ENCODE measurements around the gene CYP2R1.

DNA sequence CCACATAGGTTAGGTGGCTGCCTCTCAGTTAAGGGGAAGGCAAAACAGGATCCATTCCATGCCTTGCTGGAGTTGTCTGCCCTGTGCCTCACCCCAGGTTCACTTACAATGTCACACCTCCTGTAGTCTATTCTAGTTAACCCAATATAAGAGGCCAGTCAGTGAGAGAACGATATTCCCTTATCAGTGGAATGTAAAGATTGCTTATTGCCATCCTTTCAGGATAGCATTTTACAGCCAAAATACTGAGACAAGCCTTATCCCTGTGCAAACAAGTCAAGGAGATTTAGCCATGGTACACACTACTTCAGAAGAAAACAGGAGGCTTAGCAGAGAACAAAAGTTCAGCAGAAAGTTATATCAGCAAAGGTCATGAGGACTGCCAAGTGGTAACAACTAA, 5.5 kb downstream of the CYP2R1 start:
- TF ChIP-seq NANOG (IDR thresholded peaks at IDR 0.05; ENCODE audit: insufficient read depth, low read depth, low read length, poor library complexity, severe bottlenecking): no peak
- no peak for TF ChIP-seq RXRA (IDR thresholded peaks at IDR 0.05; ENCODE audit: insufficient read depth, low read depth, low read length)
- TF ChIP-seq CTCF (IDR thresholded peaks at IDR 0.05; ENCODE audit: control extremely low read depth in 1 of 3, insufficient read depth in 1 of 3, low read depth in 1 of 3, low read length in 3 of 3): no peak
